HG02642 (cell line): Measurements from ENCODE around the gene INPP5D.
A peak's percentile ranks its signal among the peaks of the same experiment; 100 is the strongest.

ENCODE experiments used
- ATAC-seq: cut with Tn5 transposase; IDR thresholded peaks from one replicate; pipeline ENCODE4 v1.9.1; 2021; ENCODE audit warnings: mild to moderate bottlenecking; ENCODE audit not compliant: unreplicated experiment, poor library complexity

The INPP5D gene

GRCh38 chr2:233221378-233222063, 161.4 kb downstream of the INPP5D start:
- ATAC-seq = no peak

GRCh38 chr2:233223059-233223894, 163.1 kb downstream of the INPP5D start:
- peak; percentile 71 for ATAC-seq

GRCh38 chr2:233225230-233226068, 165.3 kb downstream of the INPP5D start:
- ATAC-seq = no peak

- ATAC-seq = no peak
Measured at GRCh38 chr2:233226511-233227031, 166.4 kb downstream of the INPP5D start.

- no peak for ATAC-seq
Measured at GRCh38 chr2:233227346-233227978, 167.3 kb downstream of the INPP5D start.

- ATAC-seq = no peak
Measured at GRCh38 chr2:233228376-233228775, 168.2 kb downstream of the INPP5D start.

- ATAC-seq = no peak
Measured at GRCh38 chr2:233233618-233234230, 173.6 kb downstream of the INPP5D start.

- ATAC-seq = no peak
Measured at GRCh38 chr2:233234264-233234663, 174.1 kb downstream of the INPP5D start.

- ATAC-seq = no peak
Measured at GRCh38 chr2:233234996-233235395, 174.9 kb downstream of the INPP5D start.

GRCh38 chr2:233235977-233236376, 175.8 kb downstream of the INPP5D start:
- no peak for ATAC-seq

- no peak for ATAC-seq
Measured at GRCh38 chr2:233236820-233237589, 176.9 kb downstream of the INPP5D start.

GRCh38 chr2:233240897-233241296, 180.8 kb downstream of the INPP5D start:
- ATAC-seq = no peak

GRCh38 chr2:233241803-233242202, 181.7 kb downstream of the INPP5D start:
- ATAC-seq = no peak

- ATAC-seq = no peak
Measured at GRCh38 chr2:233242231-233242927, 182.2 kb downstream of the INPP5D start.

- ATAC-seq = no peak
Measured at GRCh38 chr2:233243348-233243747, 183.2 kb downstream of the INPP5D start.

- no peak for ATAC-seq
Measured at GRCh38 chr2:233244818-233245217, 184.7 kb downstream of the INPP5D start.

- no peak for ATAC-seq
Measured at GRCh38 chr2:233245406-233245805, 185.3 kb downstream of the INPP5D start.

GRCh38 chr2:233247116-233247515, 187.0 kb downstream of the INPP5D start:
- no peak for ATAC-seq
